ENCODE results near the gene IRGQ. TPM values are rescaled to one million over a fixed set of nuclear protein-coding genes. Genes with fewer than 3 reads are reported as not detected.

Gene IRGQ
- total RNA-seq, 1 donor from 2014 or later: 19.5 TPM

GRCh38 chr19:43622956-43623355 lies 27.0 kb upstream of the IRGQ start:
- DNase-seq (ENCODE audit: low read depth) (no peak), FAIRE-seq (no peak)

GRCh38 chr19:43622070-43622469 lies 26.1 kb upstream of the IRGQ start:
- DNase-seq (ENCODE audit: low read depth): no peak
- TF ChIP-seq CTCF (IDR thresholded peaks at IDR 0.05; ENCODE audit: insufficient read depth, low read length, severe bottlenecking): no peak
- no peak for FAIRE-seq
- Histone ChIP-seq H3K4me3 (ENCODE audit: low read depth, low read length) (no peak overlapping the region), H3K36me3 (ENCODE audit: control insufficient read depth, insufficient read depth, low read length) (no peaks in the 10 kb centered on the region), H3K27me3 (ENCODE audit: control insufficient read depth, insufficient read depth, low read length) (no peaks in the 10 kb centered on the region)

More at GRCh38 chr19:43622956-43623355, 27.0 kb upstream of the IRGQ start:
- no peak for TF ChIP-seq CTCF (IDR thresholded peaks at IDR 0.05; ENCODE audit: insufficient read depth, low read length, severe bottlenecking)
- Histone ChIP-seq H3K36me3 (ENCODE audit: control insufficient read depth, insufficient read depth, low read length) (no peaks in the 10 kb centered on the region), H3K27me3 (ENCODE audit: control insufficient read depth, insufficient read depth, low read length) (no peaks in the 10 kb centered on the region), H3K4me3 (ENCODE audit: low read depth, low read length) (no peak overlapping the region)

GRCh38 chr19:43620061-43621001 lies 24.4 kb upstream of the IRGQ start:
- no peaks in the 10 kb centered on the region for H3K36me3 ChIP-seq (ENCODE audit: control insufficient read depth, insufficient read depth, low read length)
- DNase-seq (ENCODE audit: low read depth): no peak
- no peak for FAIRE-seq
- no peak for TF ChIP-seq CTCF (IDR thresholded peaks at IDR 0.05; ENCODE audit: insufficient read depth, low read length, severe bottlenecking)
- H3K4me3 ChIP-seq (ENCODE audit: low read depth, low read length): peak overlapping the region; percentile 57
- H3K27me3 ChIP-seq (ENCODE audit: control insufficient read depth, insufficient read depth, low read length): no peaks in the 10 kb centered on the region

DNA sequence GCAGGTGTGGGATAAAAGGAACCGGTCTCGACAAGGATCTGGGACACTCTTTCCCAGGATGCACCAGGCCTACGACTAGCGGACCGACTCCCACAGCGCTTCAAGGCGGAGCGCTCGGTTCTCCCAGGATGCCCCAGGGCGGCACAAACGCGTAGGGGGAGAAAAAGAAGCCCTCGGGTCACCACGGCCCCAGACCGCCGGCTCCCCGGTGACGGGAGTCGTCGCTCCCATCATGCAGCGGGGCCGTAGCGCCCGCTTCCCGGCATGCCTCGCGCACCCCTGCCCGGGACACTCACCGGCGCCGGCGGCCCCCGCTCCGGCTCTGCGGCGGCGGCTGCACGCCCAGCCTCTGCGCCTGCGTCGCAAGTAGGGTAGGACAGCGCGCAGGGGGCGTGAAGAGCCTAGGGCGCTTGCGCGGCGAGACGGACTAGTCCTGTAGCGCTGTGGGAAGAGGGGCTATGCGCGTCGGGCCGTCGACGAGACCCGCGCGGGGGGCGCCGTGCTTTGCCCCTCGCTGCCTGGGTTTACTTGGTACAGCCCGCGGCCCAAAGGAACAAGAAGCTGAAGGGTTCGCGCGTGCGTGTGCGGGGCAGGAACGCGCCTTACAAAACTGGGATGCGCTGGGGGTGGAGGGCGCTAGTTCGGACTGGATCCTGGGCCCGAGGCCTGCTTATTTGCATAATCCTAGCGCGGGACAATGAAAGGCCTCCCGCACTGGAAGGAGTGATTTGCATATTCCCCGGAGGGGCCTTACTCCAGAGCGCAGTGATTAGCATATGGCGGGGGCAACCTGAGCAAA lies 23.5 kb upstream of the IRGQ start, which contains the start of gene ZNF428:
Gene ZNF428, minus strand, starts transcription at position 368 of the 799 bp plus-strand sequence. CDS start 5,325 bp downstream, outside the sequence.
- FAIRE-seq: no peak

DNA sequence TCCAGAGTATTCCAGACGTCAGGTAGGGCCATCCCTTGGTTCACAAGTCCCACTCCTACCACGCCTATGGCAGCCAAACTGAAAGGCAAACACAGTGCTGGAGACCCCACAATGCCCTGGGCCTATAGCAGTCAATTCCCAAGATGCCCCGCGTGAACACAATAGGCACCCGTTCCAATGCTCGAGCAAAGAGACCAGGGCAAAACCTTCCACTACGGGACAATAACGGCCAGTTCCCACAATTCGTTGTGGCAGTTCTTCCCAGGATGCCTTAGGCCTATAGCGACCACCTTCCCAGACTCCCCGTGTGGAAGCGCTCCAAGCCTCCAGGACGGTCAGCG lies 23.0 kb upstream of the IRGQ start:
- Histone ChIP-seq H3K36me3 (ENCODE audit: control insufficient read depth, insufficient read depth, low read length) (no peaks in the 10 kb centered on the region), H3K27me3 (ENCODE audit: control insufficient read depth, insufficient read depth, low read length) (no peaks in the 10 kb centered on the region), H3K4me3 (ENCODE audit: low read depth, low read length) (peak overlapping the region; percentile 57)
- peak; percentile 23 for FAIRE-seq
- no peak for TF ChIP-seq CTCF (IDR thresholded peaks at IDR 0.05; ENCODE audit: insufficient read depth, low read length, severe bottlenecking)
- no peak for DNase-seq (ENCODE audit: low read depth)

More for the DNA sequence above, 23.5 kb upstream of the IRGQ start, which contains the start of gene ZNF428:
- Histone ChIP-seq H3K4me3 (ENCODE audit: low read depth, low read length) (peak within 1 kb of the TSS; percentile 57), H3K27me3 (ENCODE audit: control insufficient read depth, insufficient read depth, low read length) (no peaks in the 10 kb centered on the region), H3K36me3 (ENCODE audit: control insufficient read depth, insufficient read depth, low read length) (no peaks in the 10 kb centered on the region)
- TF ChIP-seq CTCF (IDR thresholded peaks at IDR 0.05; ENCODE audit: insufficient read depth, low read length, severe bottlenecking): no peak
- DNase-seq (ENCODE audit: low read depth): peak; percentile 72
